HG03571 (cell line): ENCODE results near the gene IQCE.

Experiments
- ATAC-seq: cut with Tn5 transposase; IDR thresholded peaks from one replicate; pipeline ENCODE4 v1.9.1; 2021; ENCODE audit not compliant: unreplicated experiment

Gene IQCE

DNA sequence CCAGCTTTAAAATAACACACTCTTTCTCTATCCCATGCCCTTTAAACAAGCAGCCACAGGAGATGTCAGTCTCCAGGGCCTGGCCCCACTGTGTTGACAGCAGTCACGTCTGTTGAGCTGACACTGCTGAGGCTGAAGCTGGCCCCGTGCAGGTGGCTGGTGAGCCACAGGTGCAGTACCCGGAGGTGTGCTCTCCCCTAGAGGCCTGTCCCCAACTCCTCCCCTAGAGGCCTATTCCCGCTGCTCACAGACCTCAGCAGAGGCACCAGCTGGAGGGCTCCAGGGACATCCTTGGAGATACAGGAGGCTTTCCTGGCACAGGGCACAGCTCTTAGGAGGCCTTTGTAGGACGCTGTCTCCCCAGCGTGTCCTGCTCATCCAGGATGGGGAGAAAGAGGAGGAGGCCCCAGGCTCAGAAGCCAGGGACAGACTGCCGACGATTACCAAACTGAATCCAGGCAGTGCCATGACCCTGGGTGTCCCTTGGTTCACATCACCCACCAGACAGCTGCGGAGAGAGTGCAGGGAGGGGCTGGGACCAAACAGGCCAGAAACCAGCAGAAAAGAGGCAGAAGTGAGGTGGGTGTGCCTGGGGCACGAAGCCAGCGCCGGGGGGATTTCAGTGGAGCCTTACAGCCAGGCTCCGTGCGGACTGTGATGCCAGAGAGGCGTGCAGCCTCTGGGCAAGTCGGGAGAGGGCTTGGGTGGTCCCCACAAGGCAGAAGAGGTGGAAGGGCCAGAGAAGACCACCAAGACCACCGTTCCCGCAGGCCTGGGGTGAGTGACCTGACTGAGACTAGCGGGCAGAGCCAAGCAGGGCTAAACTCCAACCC, 54.5 kb downstream of the IQCE start:
- no peak for ATAC-seq

DNA sequence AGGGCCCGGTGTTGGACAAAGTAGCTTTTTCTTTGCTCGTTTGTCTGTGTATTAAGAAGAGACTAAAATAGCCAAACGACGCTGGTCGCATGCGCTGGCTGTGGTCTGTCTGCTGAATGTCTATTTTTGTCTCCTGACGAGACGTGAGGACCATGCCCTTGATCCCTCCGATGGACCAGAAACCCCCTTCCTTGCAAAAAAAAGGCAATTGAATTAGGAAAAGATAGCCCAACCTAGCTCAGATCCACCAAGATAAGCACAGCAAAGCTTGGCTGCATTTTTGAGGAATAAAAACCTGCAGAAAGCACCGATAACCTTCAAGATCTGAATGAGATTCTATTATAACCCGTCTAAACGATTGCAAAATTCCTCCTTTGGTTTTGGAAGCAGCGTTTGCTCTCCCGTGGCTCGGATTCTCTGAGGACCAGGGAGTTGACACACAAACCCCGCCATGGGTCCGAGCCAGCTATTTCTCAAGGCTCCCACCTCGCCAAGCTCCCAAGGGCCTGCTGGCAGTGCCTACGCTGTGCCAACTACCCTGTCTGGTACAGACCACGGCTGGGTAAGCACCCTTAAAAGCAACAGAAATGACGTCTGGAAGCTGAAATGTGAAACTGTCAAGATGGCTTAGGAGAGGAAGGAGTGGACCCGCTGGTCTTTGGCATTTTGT, 55.3 kb downstream of the IQCE start:
- no peak for ATAC-seq

- ATAC-seq: no peak
These were observed 56.0 kb downstream of the IQCE start for GRCh38 chr7:2614631-2615330.

DNA sequence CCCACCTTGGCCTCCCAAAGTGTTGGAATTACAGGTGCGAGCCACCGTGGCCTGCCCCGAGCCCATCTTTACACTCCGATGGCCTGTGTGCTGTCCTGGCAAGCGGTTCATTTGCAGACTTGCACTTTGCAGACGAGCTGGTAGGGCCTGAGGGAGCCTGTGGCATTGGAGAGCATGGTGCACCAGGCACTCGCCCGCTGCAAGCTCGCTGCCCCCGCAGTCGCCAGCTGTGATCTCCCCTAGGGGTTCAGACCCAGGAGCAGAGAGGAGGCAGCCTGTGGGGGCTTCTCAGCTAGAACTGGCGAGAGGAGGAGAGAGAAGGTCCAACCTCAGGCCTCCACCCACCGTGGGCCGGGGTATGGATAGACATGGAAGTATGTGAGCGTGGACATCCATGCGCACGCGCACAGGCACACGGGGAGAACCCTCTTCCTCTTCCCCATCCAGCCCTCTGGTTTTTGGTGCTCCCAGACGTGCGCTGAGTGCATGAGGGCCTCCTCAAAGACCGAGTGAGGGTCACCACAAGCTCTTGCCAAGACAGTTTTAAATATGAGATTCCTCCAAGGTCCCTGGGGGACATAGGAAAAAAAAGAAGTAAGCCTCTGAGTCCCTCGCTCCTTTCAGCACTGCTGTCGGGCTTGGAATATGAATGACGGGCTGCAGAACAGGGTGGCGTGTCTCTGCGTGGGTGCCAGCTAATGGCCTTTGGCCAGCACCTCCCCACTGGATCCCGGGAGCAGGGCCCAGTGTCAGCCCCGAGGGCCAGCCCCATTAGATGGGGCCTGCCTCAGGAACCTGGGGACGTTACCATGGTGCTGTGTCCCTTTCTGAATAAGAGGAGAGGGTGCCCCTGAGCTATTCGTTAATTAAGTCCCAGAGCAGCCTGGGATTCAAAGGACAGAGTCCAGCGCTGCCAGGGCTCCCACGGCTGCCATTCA, 57.9 kb downstream of the IQCE start:
- no peak for ATAC-seq

DNA sequence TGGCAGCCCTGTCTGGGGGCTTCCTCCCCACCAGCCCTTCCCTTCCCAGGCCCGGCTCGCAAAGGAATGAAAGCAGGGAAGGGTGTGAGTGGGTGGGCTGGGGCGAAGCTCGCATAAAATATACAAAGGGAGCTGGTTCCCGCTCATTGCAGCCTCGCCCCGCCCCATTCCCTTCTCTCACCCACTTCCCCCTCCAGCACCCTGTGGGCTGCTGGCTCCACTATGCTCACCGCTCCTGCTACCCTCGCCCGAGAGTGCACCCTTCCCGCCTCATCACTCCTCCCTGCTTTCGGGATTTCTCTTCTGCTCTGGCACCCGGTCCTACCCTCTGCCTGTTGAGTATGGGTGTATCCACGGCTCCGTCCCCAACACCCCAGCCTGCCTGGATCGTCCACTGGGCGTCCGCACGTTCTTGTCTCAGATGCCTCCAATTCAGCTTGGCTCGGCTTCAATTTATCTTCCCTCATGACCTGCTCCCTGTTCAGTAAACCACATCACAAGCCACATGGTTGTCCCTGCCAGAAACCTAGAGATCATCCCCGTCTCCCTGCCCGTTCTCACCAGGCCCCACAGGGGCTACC, 58.6 kb downstream of the IQCE start:
- ATAC-seq: no peak

GRCh38 chr7:2619116-2619515, 60.3 kb downstream of the IQCE start:
- no peak for ATAC-seq

GRCh38 chr7:2621061-2621828, 62.5 kb downstream of the IQCE start:
- no peak for ATAC-seq

DNA sequence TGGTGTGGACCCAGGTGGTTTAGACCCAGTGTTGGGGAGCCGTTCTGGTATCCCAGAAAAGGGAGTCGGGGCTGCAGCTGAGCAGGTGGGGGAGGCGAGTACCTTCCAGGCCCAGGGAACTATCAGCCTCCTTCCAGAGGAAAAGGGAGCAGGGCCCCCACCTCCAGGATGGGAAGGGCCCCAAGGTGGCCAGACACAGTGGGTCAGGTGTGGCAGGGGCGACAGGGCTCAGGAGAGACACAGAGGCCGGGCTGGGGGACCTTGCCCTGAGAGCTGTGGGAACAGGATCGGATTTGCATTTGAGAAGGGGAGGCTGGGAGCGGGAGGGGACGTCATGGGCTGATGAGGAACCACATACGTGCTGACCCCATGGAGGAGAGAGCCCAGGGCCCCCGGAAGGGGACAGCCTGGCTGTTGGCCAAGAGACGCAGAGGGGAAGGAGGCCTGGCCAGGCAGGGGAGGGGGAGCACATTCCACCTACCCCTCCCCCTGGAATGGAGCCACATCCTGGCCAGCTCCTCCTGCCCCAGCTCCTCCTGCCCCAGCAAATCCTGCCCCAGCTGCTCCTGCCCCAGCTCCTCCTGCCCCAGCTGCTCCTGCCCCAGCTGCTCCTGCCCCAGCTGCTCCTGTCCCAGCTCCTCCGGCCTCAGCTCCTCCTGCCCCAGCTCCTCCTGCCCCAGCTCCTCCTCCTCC, 63.3 kb downstream of the IQCE start:
- ATAC-seq: no peak

- ATAC-seq: no peak
These were observed 64.3 kb downstream of the IQCE start for GRCh38 chr7:2622869-2623697.

GRCh38 chr7:2623698-2624014, 64.9 kb downstream of the IQCE start:
- no peak for ATAC-seq

- no peak for ATAC-seq
These were observed 65.6 kb downstream of the IQCE start for GRCh38 chr7:2624293-2624886.

GRCh38 chr7:2626498-2627117, 67.8 kb downstream of the IQCE start:
- ATAC-seq: no peak

- ATAC-seq: no peak
These were observed 68.7 kb downstream of the IQCE start for GRCh38 chr7:2627258-2628129.

- ATAC-seq: no peak
These were observed 69.3 kb downstream of the IQCE start for GRCh38 chr7:2628130-2628482.

DNA sequence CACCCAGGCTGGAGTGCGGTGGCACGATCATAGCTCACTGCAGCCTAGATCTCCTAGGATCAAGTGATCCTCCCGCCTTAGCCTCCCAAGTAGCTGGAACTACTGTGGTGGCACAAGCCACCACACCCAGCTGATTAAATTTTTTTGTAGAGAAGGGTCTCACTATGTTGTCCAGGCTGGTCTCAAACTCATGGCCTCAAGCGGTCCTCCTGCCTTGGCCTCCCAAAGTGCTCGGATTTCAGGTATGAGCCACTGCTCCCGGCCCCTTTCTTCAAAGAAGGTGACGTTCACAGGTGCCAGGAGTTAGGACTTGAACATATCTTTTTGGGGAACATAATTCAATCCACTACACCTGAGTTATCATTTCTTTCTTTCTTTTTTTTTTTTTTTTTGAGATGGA, 70.1 kb downstream of the IQCE start:
- no peak for ATAC-seq

- ATAC-seq: no peak
These were observed 71.2 kb downstream of the IQCE start for GRCh38 chr7:2629746-2630681.
